IPS-18c (cell line): Measurements from ENCODE around the gene BCL11B.
A peak's percentile ranks its signal among the peaks of the same experiment; 100 is the strongest.

Experiments used
- H3K4me3 ChIP-seq: 2 replicates; pipeline ENCODE4 v1.7.0; 2013; ENCODE audit warnings: low read depth, mild to moderate bottlenecking, low read length, moderate library complexity; ENCODE audit not compliant: insufficient read depth
- H3K9me3 ChIP-seq: one replicate; pipeline ENCODE4 v1.6.1; 2013; ENCODE audit warnings: mild to moderate bottlenecking, low read length, moderate library complexity; ENCODE audit not compliant: control insufficient read depth, insufficient read depth

BCL11B gene

GRCh38 chr14:99249389-99249788, 22.6 kb downstream of the BCL11B start:
- Histone ChIP-seq H3K4me3 (no peak overlapping the region), H3K9me3 (no peaks in the 10 kb centered on the region)

DNA sequence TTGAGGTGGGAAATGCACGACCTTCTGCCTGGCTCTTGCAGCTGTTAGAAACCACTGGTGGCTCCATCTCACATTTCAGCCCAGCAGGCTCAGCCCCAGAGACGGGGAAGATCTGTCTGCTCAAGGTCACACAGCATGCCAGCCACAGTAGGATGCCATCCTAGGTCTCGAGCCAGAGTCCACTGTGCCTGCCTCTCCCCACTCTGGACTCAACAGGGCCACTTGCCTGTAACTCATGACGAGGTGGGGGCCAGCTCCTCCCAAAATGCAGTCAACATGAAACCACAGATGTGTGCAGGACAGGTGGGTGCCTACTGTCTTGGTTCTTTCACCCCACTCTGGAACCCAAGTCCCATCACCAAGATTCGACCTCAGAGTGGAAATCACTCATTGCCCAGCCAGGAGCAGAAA, 23.2 kb downstream of the BCL11B start:
- no peaks in the 10 kb centered on the region for H3K9me3 ChIP-seq
- no peak overlapping the region for H3K4me3 ChIP-seq

GRCh38 chr14:99247772-99248171, 24.2 kb downstream of the BCL11B start:
- Histone ChIP-seq H3K4me3 (no peak overlapping the region), H3K9me3 (no peaks in the 10 kb centered on the region)

- Histone ChIP-seq H3K9me3 (no peaks in the 10 kb centered on the region), H3K4me3 (peak overlapping the region; percentile 63; the same call in 1 of the 2 replicates)
Measured at GRCh38 chr14:99247101-99247729, 24.8 kb downstream of the BCL11B start.

DNA sequence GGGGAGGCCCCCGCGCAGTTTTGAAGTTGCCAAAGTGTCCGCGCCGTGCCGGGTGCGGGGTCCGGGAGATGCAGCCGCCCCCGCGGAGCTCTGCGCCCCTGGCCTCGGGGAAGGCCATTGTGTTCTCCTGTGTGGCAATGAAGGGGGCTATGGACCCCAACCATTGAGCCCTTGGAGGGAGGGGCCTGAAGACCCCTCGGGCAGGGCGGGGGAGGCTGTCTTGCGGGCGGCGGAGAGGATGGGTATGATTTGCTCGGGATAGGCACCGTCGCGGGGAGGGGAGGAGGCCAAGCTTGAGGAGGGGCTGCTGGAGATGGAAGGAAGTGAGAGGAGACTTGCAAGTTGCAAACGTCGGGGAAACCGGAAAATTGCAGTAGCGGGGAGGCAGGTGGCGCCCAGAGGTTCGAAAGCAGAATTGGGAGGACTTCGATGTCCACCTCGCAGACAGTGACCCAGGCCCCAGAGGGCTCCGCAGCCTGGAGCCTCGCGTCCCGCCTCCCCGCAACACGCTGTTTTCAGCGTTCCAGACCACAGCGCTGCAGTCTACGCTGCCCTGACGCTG, 25.4 kb downstream of the BCL11B start:
- Histone ChIP-seq H3K4me3 (peak overlapping the region; percentile 63), H3K9me3 (no peaks in the 10 kb centered on the region)

- Histone ChIP-seq H3K9me3 (no peaks in the 10 kb centered on the region), H3K4me3 (peak overlapping the region; percentile 63)
Measured at GRCh38 chr14:99245564-99246511, 26.2 kb downstream of the BCL11B start.

DNA sequence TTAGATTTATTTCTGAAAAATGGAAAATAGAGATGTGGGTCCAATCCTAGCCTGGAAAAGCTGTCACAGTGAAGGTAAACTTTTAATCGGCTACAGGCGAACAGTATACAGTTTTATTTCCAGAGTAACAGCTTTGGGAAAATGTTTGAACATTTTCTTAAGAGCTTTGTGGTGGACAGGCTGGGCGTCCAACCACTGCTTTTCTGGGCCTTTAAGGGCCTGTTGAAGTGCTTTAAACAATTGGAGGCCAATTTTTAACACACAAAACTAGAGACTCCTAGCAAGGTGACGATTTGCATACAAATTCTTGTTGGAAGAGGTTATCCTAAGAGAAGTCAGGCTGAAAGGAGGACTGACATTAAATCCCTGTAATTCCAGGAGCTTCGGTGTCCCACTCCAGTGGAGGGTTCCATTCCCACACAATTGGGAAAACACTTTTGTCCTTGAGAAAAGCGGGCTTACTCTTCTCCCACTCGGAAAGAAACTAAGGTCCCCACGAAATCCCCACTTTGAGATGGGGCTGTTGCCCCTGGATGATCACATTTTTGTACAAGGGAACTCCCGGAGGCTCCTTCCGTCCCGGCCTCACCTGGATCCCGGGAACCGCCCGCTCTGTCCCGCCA, 26.9 kb downstream of the BCL11B start:
- H3K9me3 ChIP-seq: no peaks in the 10 kb centered on the region
- H3K4me3 ChIP-seq: peak overlapping the region; percentile 63

- no peak overlapping the region for H3K4me3 ChIP-seq
Measured at GRCh38 chr14:99244367-99244901, 27.6 kb downstream of the BCL11B start.

DNA sequence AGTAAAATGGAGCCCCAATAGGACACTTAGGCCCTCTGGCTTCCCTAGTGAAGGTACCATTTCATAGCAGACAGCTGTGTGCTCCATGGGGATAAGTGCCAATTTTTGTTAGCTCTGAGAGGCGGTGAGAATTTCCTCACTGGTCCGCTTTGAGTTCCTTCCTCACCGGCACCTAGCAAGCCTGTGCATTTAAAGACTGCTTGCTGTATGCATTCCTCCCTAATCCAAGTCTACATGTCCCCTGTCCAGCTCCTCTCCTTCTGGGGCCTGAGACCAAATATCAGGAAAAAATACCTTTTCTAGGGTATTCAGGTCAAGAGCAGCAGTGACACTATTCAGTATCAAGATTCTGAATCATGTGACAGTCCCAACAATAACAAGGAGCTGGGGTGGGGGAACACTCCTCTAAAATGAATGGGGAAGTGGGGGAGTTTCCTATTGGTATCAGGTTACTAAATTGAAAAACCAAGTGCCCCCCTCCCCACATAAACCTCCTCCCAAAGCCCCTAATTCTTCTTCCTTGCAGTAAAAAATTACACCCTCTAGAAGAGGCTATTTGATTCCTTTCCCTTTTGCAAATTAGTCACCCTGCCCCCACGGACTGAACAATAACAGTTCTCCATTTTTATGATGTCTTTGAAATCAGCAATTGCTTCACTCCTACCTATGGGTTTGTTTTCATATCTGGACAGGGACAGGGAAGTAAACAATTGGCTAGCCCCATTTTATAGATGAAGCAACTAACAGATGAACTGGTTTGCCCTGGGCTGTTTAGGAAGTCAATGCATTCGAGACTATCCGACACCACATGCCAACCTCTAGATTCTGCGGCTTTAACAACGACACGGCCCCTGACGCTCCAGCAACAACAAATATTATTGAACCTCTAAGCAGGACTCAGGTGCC, 28.9 kb downstream of the BCL11B start:
- no peak overlapping the region for H3K4me3 ChIP-seq
- no peaks in the 10 kb centered on the region for H3K9me3 ChIP-seq

More at GRCh38 chr14:99244367-99244901, 27.6 kb downstream of the BCL11B start:
- no peaks in the 10 kb centered on the region for H3K9me3 ChIP-seq

GRCh38 chr14:99242238-99242637, 29.8 kb downstream of the BCL11B start:
- Histone ChIP-seq H3K9me3 (no peaks in the 10 kb centered on the region), H3K4me3 (no peak overlapping the region)

- Histone ChIP-seq H3K9me3 (no peaks in the 10 kb centered on the region), H3K4me3 (peak overlapping the region; percentile 6; the same call in 1 of the 2 replicates)
Measured at GRCh38 chr14:99241325-99242010, 30.5 kb downstream of the BCL11B start.

DNA sequence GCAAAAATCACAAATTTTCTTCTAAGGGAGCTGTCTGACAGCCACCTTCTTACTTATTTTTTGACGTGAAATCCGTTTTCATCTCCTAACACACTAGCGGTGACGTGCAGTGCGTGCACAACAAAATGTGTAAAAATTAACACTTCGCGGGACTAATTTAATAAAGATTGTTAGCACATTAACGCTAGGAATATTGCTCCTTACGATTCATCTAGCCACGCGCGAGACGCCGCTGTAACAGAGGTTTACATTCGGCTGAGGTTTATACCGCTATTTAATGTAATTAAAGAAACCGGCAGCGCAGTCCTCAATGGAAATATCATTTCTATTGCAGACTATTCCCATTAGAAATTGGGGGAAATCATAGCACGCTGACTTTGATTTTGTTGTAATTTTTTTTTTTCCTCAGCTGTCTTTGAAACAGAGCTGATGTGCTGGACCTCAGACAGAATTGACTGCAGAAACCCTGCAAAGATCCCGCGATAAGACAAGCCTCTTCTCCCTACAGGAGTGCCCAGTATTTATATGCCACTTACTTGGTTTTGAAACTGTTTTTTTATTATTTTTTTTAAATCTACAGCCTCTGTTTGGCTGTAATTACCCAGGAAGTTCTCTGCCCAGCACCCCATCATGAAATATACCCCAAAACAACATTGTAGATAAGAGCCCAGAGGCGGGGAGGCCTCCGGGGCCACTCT, 31.2 kb downstream of the BCL11B start:
- Histone ChIP-seq H3K4me3 (peak overlapping the region; percentile 6; the same call in 1 of the 2 replicates), H3K9me3 (no peaks in the 10 kb centered on the region)

GRCh38 chr14:99239661-99240092, 32.3 kb downstream of the BCL11B start:
- no peak overlapping the region for H3K4me3 ChIP-seq

GRCh38 chr14:99238216-99238615, 33.8 kb downstream of the BCL11B start:
- no peaks in the 10 kb centered on the region for H3K9me3 ChIP-seq
- no peak overlapping the region for H3K4me3 ChIP-seq

More at GRCh38 chr14:99239661-99240092, 32.3 kb downstream of the BCL11B start:
- no peaks in the 10 kb centered on the region for H3K9me3 ChIP-seq

DNA sequence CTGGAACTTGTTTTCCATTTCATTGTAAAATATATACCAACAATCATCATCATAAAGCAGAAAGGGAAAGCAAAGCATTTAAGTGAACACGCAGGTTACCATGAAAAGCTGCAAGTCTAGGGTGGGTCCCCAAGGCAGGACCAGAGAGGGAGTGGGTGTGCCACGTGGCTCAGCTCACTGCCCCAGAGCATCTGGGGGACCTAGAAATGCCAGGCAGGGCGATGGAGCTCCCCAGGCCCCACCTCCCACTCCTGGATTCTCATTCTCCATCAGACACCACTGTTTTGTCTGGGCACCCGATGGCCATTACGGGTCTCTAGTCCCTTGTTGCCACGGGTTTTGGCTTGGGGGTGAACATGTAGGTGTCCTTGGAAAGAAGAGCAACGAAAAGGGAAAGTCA, 34.7 kb downstream of the BCL11B start:
- Histone ChIP-seq H3K9me3 (no peaks in the 10 kb centered on the region), H3K4me3 (no peak overlapping the region)
